Activated naive CD4-positive, alpha-beta T cell treated with anti-CD3 and anti-CD28 coated beads for 36 hours (primary cell): ENCODE measurements around the gene LOXL1. TPM values are rescaled to one million over a fixed set of nuclear protein-coding genes. Genes with fewer than 3 reads are reported as not detected.
"Not testable (repeated sequence)": the region's sequence is repeated elsewhere in the genome, so short reads cannot be mapped to it uniquely, and the experiment has no call there.

Experiments used
- CTCF ChIA-PET: fragments of 350-600 bp; sonication (Branson Sonifier 250); formaldehyde crosslinking; loops from one replicate; lab custom pipeline; 2021; ENCODE audit warnings: antibody characterized with exemption; lab: Charles Lee
- DNase-seq: peaks from one replicate; pipeline ENCODE4 v3.0.0-alpha.2; 2020
- H3K27ac Mint-ChIP-seq: one replicate; pipeline ENCODE4 v1.8.0; 2021; ENCODE audit warnings: mild to moderate bottlenecking, mixed read lengths
- H3K27me3 Mint-ChIP-seq: one replicate; pipeline ENCODE4 v1.8.0; 2021; ENCODE audit warnings: low read depth, mixed read lengths
- H3K36me3 Mint-ChIP-seq: one replicate; pipeline ENCODE4 v1.8.0; 2021; ENCODE audit warnings: low read depth, mixed read lengths
- H3K4me1 Mint-ChIP-seq: one replicate; pipeline ENCODE4 v1.8.0; 2021; ENCODE audit warnings: low read depth, mixed read lengths
- H3K4me3 Mint-ChIP-seq: one replicate; pipeline ENCODE4 v1.8.0; 2021; ENCODE audit warnings: mild to moderate bottlenecking, moderate library complexity, mixed read lengths
- H3K9me3 Mint-ChIP-seq: one replicate; pipeline ENCODE4 v1.8.0; 2021; ENCODE audit warnings: mixed read lengths
- intact Hi-C: fragments of 100-400 bp; cut with micrococcal nuclease; formaldehyde crosslinking; loops from one replicate; pipeline ENCODE4 v1.15.1; 2023
- total RNA-seq, 2 experiments: library from RNA; stranded (reverse); gene quantifications; one replicate each; pipeline ENCODE4 v1.2.3, GENCODE V29; 2021

The LOXL1 gene
- total RNA-seq, 2 experiments from 2014 or later: 0.25 to 0.55 TPM

DNA sequence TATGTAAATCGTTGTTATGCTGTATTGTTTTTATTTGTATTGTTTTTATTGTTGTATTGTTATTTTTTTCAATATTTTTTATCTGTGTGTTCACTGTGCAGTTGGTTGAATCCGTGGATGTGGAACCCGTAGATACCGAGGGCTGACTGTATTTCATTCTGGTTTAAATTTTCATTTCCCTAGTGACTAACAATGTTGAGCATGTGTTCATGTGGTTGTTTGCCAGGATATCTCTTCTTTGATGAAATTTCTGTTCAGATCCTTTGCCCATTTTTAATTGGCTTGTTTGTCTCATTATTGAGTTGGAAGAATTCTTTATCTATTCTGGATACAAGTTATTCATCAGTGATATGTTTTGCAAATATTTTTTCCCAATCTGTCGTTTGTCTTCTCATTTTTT, 36.2 kb downstream of the LOXL1 start:
- no peaks in the 10 kb centered on the region for H3K9me3 Mint-ChIP-seq
- H3K4me3 Mint-ChIP-seq: no peak overlapping the region
- no peaks in the 10 kb centered on the region for H3K36me3 Mint-ChIP-seq
- intact Hi-C loops: no loop called here
- H3K4me1 Mint-ChIP-seq: peaks cover 40% of the 10 kb centered on the region
- CTCF ChIA-PET: no interaction called here
- no peak overlapping the region for H3K27ac Mint-ChIP-seq
- no peak for DNase-seq
- H3K27me3 Mint-ChIP-seq: no peaks in the 10 kb centered on the region

GRCh38 chr15:73964736-73965093, 38.5 kb downstream of the LOXL1 start:
- peak; percentile 93 for DNase-seq
- no peaks in the 10 kb centered on the region for H3K27me3 Mint-ChIP-seq
- H3K4me1 Mint-ChIP-seq: peaks cover 31% of the 10 kb centered on the region
- CTCF ChIA-PET: interaction anchor here (0.6 to 3.5 kb wide), 11 partner anchors 7 to 91 kb away, joined by 3 to 20 read pairs (median 4); partner anchors contain the start of gene PML
- no peaks in the 10 kb centered on the region for H3K36me3 Mint-ChIP-seq
- peak overlapping the region; percentile 75 for H3K27ac Mint-ChIP-seq
- peak overlapping the region; percentile 69 for H3K4me3 Mint-ChIP-seq
- no peaks in the 10 kb centered on the region for H3K9me3 Mint-ChIP-seq
- intact Hi-C loops: loop anchor here (1.0 kb wide), 4 partner anchors 13 to 90 kb away; no protein-coding TSS in a partner anchor

DNA sequence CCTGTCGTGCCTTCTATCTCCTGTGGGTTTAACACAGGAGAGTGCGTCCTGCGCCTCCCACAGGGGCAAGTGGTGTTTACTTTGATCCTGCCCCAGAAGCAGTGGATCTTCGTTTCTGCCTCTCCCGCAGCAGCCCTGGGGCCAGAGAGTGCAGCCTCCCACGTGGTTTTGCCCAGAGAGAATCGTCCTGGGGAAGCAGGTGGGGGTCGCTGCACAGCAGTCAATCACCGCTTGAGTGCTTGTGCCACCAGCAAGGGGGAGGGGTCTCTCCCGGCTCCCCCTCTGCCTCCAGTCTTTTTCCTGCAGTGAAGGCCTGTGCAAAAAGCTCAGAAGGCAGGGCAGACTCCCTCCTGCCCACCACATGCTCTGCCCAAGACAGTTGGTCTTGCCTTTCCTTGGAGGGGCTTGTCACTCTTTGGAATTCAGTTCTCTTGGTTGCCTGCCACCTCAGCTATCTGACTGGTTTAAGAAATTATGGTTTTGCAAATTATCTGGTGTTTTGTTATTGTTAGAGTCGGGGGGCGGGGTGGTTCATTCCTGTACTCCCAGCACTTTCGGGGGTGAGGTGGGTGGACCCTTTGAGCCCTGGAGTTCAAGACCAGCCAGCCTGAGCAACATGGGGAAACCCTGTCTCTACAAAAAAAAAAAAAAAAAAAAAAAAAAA, 39.0 kb downstream of the LOXL1 start:
- H3K36me3 Mint-ChIP-seq: no peaks in the 10 kb centered on the region
- H3K4me1 Mint-ChIP-seq: peaks cover 29% of the 10 kb centered on the region
- DNase-seq: peak; percentile 74
- CTCF ChIA-PET: interaction anchor here (0.8 to 11.1 kb wide), 14 partner anchors 8 to 163 kb away, joined by 3 to 167 read pairs (median 7); partner anchors contain the start of gene PML
- no peaks in the 10 kb centered on the region for H3K9me3 Mint-ChIP-seq
- H3K27me3 Mint-ChIP-seq: no peaks in the 10 kb centered on the region
- intact Hi-C loops: loop anchor here (1.0 kb wide), 2 partner anchors 37 to 91 kb away; no protein-coding TSS in a partner anchor
- H3K4me3 Mint-ChIP-seq: peak overlapping the region; percentile 69
- H3K27ac Mint-ChIP-seq: peak overlapping the region; percentile 75

GRCh38 chr15:73965758-73966113, 39.5 kb downstream of the LOXL1 start:
- H3K27ac Mint-ChIP-seq: peak overlapping the region; percentile 74
- no peaks in the 10 kb centered on the region for H3K27me3 Mint-ChIP-seq
- peaks cover 26% of the 10 kb centered on the region for H3K4me1 Mint-ChIP-seq
- DNase-seq: peak; percentile 52
- H3K4me3 Mint-ChIP-seq: peak overlapping the region; percentile 69
- H3K9me3 Mint-ChIP-seq: no peaks in the 10 kb centered on the region
- intact Hi-C loops: loop anchor here (1.0 kb wide), 2 partner anchors 37 to 91 kb away; no protein-coding TSS in a partner anchor
- H3K36me3 Mint-ChIP-seq: no peaks in the 10 kb centered on the region
- CTCF ChIA-PET: interaction anchor here (0.8 to 11.1 kb wide), 11 partner anchors 10 to 163 kb away, joined by 3 to 167 read pairs (median 7); partner anchors contain the start of gene PML

DNA sequence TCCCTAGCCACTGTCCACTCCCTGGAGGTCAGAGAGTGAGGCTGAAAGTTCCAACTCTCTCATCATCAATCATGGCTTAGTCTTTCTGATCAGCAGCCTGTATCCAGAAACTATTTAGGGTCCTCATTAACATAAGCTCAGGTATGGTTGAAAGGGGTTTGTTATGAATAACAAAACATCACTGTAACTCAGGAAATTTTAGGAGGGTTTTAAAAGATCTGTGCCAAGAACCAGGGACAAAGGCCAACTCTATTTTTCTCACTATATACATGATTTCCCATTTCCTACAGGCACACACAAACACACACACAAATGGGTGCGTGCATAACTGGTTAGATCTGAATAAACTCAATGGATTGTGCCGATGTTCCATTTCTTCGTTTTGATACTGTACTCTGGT, 42.2 kb downstream of the LOXL1 start:
- no peaks in the 10 kb centered on the region for H3K27me3 Mint-ChIP-seq
- CTCF ChIA-PET: interaction anchor here (1.2 to 11.1 kb wide), 3 partner anchors 10 to 81 kb away, joined by 3 to 167 read pairs (median 4); no protein-coding TSS in a partner anchor
- H3K4me1 Mint-ChIP-seq: peaks cover 32% of the 10 kb centered on the region
- no peak overlapping the region for H3K27ac Mint-ChIP-seq
- no peaks in the 10 kb centered on the region for H3K36me3 Mint-ChIP-seq
- H3K4me3 Mint-ChIP-seq: no peak overlapping the region
- intact Hi-C loops: no loop called here
- no peaks in the 10 kb centered on the region for H3K9me3 Mint-ChIP-seq
- DNase-seq: no peak

- H3K4me1 Mint-ChIP-seq: peaks cover 33% of the 10 kb centered on the region
- no peak overlapping the region for H3K4me3 Mint-ChIP-seq
- no peaks in the 10 kb centered on the region for H3K36me3 Mint-ChIP-seq
- CTCF ChIA-PET: interaction anchor here (0.6 to 11.1 kb wide), 4 partner anchors 11 to 355 kb away, joined by 3 to 167 read pairs (median 4); no protein-coding TSS in a partner anchor
- intact Hi-C loops: no loop called here
- H3K9me3 Mint-ChIP-seq: no peaks in the 10 kb centered on the region
- no peak overlapping the region for H3K27ac Mint-ChIP-seq
- no peaks in the 10 kb centered on the region for H3K27me3 Mint-ChIP-seq
- DNase-seq: no peak
Observed at GRCh38 chr15:73969151-73969759, 43.0 kb downstream of the LOXL1 start.

GRCh38 chr15:73972984-73973682, 46.9 kb downstream of the LOXL1 start:
- CTCF ChIA-PET: interaction anchor here (0.6 to 11.1 kb wide), 33 partner anchors 8 to 1205 kb away, joined by 3 to 167 read pairs (median 6); partner anchors contain the start of genes PML and STOML1
- no peaks in the 10 kb centered on the region for H3K27me3 Mint-ChIP-seq
- intact Hi-C loops: loop anchor here (1.0 to 10.0 kb wide), 6 partner anchors 19 to 349 kb away; partner anchors contain the start of gene STOML1
- DNase-seq: peak; percentile 92
- peaks cover 31% of the 10 kb centered on the region for H3K4me1 Mint-ChIP-seq
- H3K4me3 Mint-ChIP-seq: peak overlapping the region; percentile 15
- H3K9me3 Mint-ChIP-seq: no peaks in the 10 kb centered on the region
- H3K36me3 Mint-ChIP-seq: no peaks in the 10 kb centered on the region
- H3K27ac Mint-ChIP-seq: no peak overlapping the region

DNA sequence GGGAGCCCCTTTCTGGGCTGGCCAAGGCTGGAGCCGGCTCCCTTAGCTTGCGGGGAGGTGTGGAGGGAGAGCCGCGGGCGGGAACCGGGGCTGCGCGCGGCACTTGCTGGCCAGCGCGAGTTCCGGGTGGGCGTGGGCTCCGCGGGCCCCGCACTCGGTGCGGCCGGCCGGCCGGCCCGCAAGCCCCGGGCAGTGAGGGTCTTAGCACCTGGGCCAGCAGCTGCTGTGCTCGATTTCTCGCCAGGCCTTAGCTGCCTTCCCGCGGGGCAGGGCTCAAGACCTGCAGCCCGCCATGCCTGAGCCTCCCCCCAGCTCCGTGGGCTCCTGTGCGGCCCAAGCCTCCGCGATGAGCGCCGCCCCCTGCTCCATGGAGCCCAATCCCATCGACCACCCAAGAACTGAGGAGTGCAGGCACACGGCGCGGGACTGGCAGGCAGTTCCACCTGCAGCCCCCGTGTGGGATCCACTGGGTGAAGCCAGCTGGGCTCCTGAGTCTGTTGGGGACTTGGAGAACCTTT, 47.5 kb downstream of the LOXL1 start:
- not testable (repeated sequence) for H3K36me3 Mint-ChIP-seq, H3K27me3 Mint-ChIP-seq, H3K4me3 Mint-ChIP-seq, DNase-seq, H3K27ac Mint-ChIP-seq, H3K9me3 Mint-ChIP-seq
- CTCF ChIA-PET: interaction anchor here (0.6 to 11.1 kb wide), 23 partner anchors 8 to 574 kb away, joined by 3 to 167 read pairs (median 6); partner anchors contain the start of genes PML and STOML1
- intact Hi-C loops: loop anchor here (1.0 to 10.0 kb wide), 6 partner anchors 19 to 349 kb away; partner anchors contain the start of gene STOML1
- H3K4me1 Mint-ChIP-seq: peaks cover 31% of the 10 kb centered on the region

DNA sequence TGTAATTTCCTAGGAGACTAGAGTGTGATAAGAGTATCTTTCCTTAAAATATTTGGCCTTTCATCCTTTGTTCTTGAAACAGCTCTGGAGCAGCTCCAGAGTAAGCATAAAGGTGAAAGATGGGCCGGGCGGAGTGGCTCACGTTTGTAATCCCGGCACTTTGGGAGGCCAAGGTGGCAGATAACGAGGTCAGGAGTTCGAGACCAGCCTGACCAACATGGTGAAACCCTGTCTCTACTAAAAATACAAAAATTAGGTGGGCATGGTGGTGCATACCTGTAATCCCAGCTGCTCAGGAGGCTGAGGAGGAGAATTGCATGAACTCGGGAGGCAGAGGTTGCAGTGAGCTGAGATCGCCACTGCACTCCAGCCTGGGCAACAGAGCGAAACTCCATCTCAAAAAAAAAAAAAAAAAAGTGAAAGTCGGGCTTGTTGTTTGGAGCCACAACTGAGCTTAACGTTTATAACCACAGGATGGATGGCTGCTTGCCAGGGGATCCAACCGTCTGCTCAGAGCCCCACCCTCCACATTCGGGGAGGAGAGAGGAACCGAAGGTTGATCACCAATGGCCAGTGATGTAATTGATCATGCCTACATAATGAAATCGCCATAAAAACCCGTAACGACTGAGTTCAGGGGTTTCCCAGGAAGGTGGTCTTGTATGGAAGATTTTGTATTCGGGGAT, 49.3 kb downstream of the LOXL1 start:
- not testable (repeated sequence) for H3K27ac Mint-ChIP-seq, H3K27me3 Mint-ChIP-seq, H3K9me3 Mint-ChIP-seq, H3K36me3 Mint-ChIP-seq
- intact Hi-C loops: loop anchor here (10.0 kb wide), 1 partner anchor 149 kb away; no protein-coding TSS in a partner anchor
- peak; percentile 79 for DNase-seq
- CTCF ChIA-PET: interaction anchor here (1.2 to 11.1 kb wide), 5 partner anchors 8 to 74 kb away, joined by 3 to 167 read pairs (median 6); partner anchors contain the start of genes PML and STOML1
- Mint-ChIP-seq H3K4me1 (peaks cover 38% of the 10 kb centered on the region), H3K4me3 (peak overlapping the region; percentile 14)

DNA sequence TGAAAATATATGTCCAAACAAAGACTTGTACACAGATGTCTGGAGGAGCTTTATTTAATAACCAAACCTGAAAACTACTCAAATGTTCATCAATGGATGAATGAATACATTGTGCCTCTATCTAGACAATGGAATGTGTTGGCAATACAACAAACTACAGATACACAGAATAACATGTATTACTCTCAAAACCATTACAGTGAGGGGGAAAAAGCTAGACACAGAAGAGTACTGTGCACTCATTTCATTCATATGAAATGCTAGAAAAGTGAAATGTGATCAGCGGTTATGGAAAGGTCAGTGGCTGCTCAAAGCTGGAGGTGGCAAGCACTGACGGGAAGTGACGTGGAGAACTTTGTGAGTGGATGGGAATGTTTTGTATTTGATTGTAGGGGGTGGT, 52.6 kb downstream of the LOXL1 start:
- Mint-ChIP-seq H3K9me3 (no peaks in the 10 kb centered on the region), H3K4me1 (peaks cover 55% of the 10 kb centered on the region), H3K27ac (no peak overlapping the region), H3K27me3 (no peaks in the 10 kb centered on the region), H3K4me3 (no peak overlapping the region), H3K36me3 (peaks cover under 1% of the 10 kb centered on the region)
- intact Hi-C loops: loop anchor here (10.0 kb wide), 1 partner anchor 146 kb away; no protein-coding TSS in a partner anchor
- CTCF ChIA-PET: interaction anchor here (0.7 to 2.0 kb wide), 3 partner anchors 13 to 75 kb away, joined by 3 to 7 read pairs (median 3); no protein-coding TSS in a partner anchor
- DNase-seq: no peak

GRCh38 chr15:73979636-73980035, 53.4 kb downstream of the LOXL1 start:
- H3K4me3 Mint-ChIP-seq: no peak overlapping the region
- CTCF ChIA-PET: interaction anchor here (0.6 to 2.0 kb wide), 2 partner anchors 14 to 29 kb away, joined by 3 to 7 read pairs; no protein-coding TSS in a partner anchor
- DNase-seq: no peak
- no peaks in the 10 kb centered on the region for H3K9me3 Mint-ChIP-seq
- no peak overlapping the region for H3K27ac Mint-ChIP-seq
- H3K27me3 Mint-ChIP-seq: no peaks in the 10 kb centered on the region
- peaks cover 57% of the 10 kb centered on the region for H3K4me1 Mint-ChIP-seq
- intact Hi-C loops: loop anchor here (10.0 kb wide), 1 partner anchor 145 kb away; no protein-coding TSS in a partner anchor
- H3K36me3 Mint-ChIP-seq: peaks cover 4% of the 10 kb centered on the region
